ENCODE data around the gene SLC25A1.

Gene SLC25A1

DNA sequence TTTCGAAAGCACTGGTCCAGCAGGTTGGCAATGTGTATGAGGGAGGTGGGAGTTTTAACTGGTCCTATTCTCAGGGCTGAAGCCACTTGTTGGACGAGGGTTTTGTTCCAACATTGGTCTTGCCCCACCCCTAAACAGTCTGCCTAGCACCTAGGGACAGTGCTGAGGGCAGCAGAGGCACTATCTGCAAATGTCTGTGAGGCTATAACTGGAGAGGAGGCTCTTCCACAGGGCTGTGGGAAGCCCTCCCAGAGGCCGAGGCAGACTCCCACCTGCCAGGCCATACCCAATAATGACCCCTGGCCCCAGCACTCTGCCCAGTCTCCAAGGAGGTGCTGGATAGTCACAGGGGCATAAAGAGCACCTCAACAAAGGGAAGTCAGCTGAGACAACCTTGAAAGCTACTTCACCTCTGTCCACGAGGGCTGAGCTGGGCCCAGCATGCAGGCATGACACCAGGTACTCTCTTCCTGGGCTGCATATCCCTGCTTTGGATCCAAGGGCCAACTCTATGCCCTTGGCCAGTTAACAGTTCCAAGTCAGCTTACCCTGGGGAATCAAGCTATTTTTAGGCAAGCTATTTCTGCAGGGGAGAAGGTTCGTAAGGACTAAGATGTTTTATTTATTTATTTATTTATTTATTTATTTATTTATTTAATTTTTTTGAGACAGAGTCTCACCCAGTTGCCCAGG, 40.2 kb upstream of the SLC25A1 start:
- TF ChIP-seq, protein P1, sequence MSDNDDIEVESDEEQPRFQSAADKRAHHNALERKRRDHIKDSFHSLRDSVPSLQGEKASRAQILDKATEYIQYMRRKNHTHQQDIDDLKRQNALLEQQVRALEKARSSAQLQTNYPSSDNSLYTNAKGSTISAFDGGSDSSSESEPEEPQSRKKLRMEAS (IDR thresholded peaks at IDR 0.05): no peak
- no peak for TF ChIP-seq TAF1 (IDR thresholded peaks at IDR 0.05; ENCODE audit: low read depth)
- TF ChIP-seq TCF12 (IDR thresholded peaks at IDR 0.05; ENCODE audit: low read depth): no peak
- TF ChIP-seq, protein P2, sequence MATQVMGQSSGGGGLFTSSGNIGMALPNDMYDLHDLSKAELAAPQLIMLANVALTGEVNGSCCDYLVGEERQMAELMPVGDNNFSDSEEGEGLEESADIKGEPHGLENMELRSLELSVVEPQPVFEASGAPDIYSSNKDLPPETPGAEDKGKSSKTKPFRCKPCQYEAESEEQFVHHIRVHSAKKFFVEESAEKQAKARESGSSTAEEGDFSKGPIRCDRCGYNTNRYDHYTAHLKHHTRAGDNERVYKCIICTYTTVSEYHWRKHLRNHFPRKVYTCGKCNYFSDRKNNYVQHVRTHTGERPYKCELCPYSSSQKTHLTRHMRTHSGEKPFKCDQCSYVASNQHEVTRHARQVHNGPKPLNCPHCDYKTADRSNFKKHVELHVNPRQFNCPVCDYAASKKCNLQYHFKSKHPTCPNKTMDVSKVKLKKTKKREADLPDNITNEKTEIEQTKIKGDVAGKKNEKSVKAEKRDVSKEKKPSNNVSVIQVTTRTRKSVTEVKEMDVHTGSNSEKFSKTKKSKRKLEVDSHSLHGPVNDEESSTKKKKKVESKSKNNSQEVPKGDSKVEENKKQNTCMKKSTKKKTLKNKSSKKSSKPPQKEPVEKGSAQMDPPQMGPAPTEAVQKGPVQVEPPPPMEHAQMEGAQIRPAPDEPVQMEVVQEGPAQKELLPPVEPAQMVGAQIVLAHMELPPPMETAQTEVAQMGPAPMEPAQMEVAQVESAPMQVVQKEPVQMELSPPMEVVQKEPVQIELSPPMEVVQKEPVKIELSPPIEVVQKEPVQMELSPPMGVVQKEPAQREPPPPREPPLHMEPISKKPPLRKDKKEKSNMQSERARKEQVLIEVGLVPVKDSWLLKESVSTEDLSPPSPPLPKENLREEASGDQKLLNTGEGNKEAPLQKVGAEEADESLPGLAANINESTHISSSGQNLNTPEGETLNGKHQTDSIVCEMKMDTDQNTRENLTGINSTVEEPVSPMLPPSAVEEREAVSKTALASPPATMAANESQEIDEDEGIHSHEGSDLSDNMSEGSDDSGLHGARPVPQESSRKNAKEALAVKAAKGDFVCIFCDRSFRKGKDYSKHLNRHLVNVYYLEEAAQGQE (IDR thresholded peaks at IDR 0.05; ENCODE audit: low read depth): no peak
- TF ChIP-seq EP300 (IDR thresholded peaks at IDR 0.05; ENCODE audit: borderline replicate concordance): no peak
- TF ChIP-seq EGR1 (IDR thresholded peaks at IDR 0.05): no peak
- no peak for TF ChIP-seq CEBPB (IDR thresholded peaks at IDR 0.05)
- no peak for TF ChIP-seq TEAD4 (IDR thresholded peaks at IDR 0.05)
- TF ChIP-seq FOXM1 (IDR thresholded peaks at IDR 0.05; ENCODE audit: borderline replicate concordance, low read depth): no peak
- no peak for TF ChIP-seq RAD21 (IDR thresholded peaks at IDR 0.05; ENCODE audit: low read depth)
- no peak for TF ChIP-seq YY1 (IDR thresholded peaks at IDR 0.05; ENCODE audit: low read depth)

DNA sequence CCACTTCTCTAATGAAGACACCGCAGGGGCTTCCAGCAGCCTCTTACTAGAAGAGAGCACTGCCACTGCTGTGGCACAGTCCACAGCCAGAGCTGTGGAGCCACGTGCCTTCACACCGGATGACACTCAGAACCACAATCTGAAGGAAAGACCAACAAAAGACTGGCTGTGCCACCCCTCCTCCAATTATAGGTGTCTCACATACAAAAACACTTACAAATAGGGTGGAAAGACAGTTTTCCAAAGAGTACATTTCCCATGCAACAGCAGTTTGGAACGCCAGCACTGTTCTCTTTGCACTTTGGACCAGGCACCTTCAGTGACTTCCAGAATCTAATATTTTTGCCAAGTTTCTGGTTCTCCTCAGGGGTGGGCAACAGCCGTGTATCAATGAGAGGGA, 38.0 kb upstream of the SLC25A1 start:
- TF ChIP-seq, protein P2 (IDR thresholded peaks at IDR 0.05; ENCODE audit: low read depth): no peak
- TF ChIP-seq EP300 (IDR thresholded peaks at IDR 0.05; ENCODE audit: borderline replicate concordance): no peak
- TF ChIP-seq, protein P1 (IDR thresholded peaks at IDR 0.05): no peak

DNA sequence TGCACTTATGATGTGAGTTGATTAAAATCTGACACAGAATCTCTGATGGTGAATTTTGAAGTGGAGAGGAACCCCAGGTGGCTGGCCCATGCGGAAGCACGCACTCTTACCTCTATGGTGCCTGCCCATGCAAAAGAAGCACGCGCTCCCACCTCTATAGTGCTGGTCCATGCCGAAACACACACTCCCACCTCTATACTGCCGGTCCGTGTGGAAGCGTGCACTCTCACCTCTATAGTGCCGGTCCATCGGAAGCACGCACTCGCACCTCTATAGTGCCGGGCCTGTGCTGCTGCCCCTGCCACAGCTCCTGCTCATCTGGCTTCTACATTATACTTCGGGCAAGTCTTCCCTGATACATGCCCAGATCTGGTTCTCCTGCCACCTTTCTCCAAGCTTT, 36.8 kb upstream of the SLC25A1 start:
- TF ChIP-seq ZBTB7A (IDR thresholded peaks at IDR 0.05; ENCODE audit: low read depth) (no peak), TAF1 (IDR thresholded peaks at IDR 0.05; ENCODE audit: low read depth) (no peak), CREB1 (IDR thresholded peaks at IDR 0.05; ENCODE audit: low read depth) (no peak), CEBPB (IDR thresholded peaks at IDR 0.05) (no peak), YY1 (IDR thresholded peaks at IDR 0.05; ENCODE audit: low read depth) (no peak), TEAD4 (IDR thresholded peaks at IDR 0.05) (no peak), TCF12 (IDR thresholded peaks at IDR 0.05; ENCODE audit: low read depth) (no peak), EP300 (IDR thresholded peaks at IDR 0.05; ENCODE audit: borderline replicate concordance) (no peak), RAD21 (IDR thresholded peaks at IDR 0.05; ENCODE audit: low read depth) (no peak), EGR1 (IDR thresholded peaks at IDR 0.05) (no peak)
- TF ChIP-seq, protein P2 (IDR thresholded peaks at IDR 0.05; ENCODE audit: low read depth): no peak
- TF ChIP-seq, protein P3, sequence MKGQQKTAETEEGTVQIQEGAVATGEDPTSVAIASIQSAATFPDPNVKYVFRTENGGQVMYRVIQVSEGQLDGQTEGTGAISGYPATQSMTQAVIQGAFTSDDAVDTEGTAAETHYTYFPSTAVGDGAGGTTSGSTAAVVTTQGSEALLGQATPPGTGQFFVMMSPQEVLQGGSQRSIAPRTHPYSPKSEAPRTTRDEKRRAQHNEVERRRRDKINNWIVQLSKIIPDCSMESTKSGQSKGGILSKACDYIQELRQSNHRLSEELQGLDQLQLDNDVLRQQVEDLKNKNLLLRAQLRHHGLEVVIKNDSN (IDR thresholded peaks at IDR 0.05): no peak
- TF ChIP-seq, protein P1 (IDR thresholded peaks at IDR 0.05): no peak

DNA sequence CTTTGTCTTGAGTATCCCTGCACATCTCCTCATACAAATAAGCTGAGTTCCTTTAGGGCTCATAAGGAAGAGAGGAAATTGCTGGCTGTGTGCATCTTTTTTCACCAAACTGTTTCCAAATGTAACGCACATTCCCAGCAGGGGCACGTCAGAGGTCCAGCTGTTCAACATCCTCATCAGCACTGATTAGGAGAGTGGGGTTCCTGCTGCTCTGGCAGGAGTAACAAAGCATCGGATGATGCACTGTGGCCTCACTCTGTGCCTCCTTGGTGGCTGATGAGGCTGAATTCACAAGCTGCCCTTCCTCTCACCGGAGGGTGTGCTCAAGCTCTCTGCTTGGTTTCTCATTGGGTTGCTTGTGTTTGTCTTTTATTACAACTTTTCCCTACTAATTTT, 35.5 kb upstream of the SLC25A1 start:
- TF ChIP-seq ZBTB7A (IDR thresholded peaks at IDR 0.05; ENCODE audit: low read depth): no peak
- no peak for TF ChIP-seq TCF12 (IDR thresholded peaks at IDR 0.05; ENCODE audit: low read depth)
- TF ChIP-seq, protein P3 (IDR thresholded peaks at IDR 0.05): no peak
- no peak for TF ChIP-seq NFIC (IDR thresholded peaks at IDR 0.05)
- TF ChIP-seq RAD21 (IDR thresholded peaks at IDR 0.05; ENCODE audit: low read depth): no peak
- TF ChIP-seq YY1 (IDR thresholded peaks at IDR 0.05; ENCODE audit: low read depth): no peak
- no peak for TF ChIP-seq EGR1 (IDR thresholded peaks at IDR 0.05)
- TF ChIP-seq, protein P2 (IDR thresholded peaks at IDR 0.05; ENCODE audit: low read depth): no peak
- TF ChIP-seq TEAD4 (IDR thresholded peaks at IDR 0.05): no peak

Data from Ishikawa (cell line).